HCT116 (cell line): ENCODE measurements around the gene XK. TPM values are rescaled to one million over a fixed set of nuclear protein-coding genes. Genes with fewer than 3 reads are reported as not detected.

ENCODE experiments used
- ATAC-seq: fragments of 200-7000 bp; cut with Tn5 transposase; 2 replicates; pipeline ENCODE4 v1.9.1; 2020; ENCODE audit warnings: mild to moderate bottlenecking, moderate library complexity
- BruUV-seq: library from RNA; stranded (reverse); fragments of 400-500 nt; replicated peaks from 2 replicates; lab custom pipeline; 2021; lab: Mats Ljungman, UMichigan
- CTCF ChIA-PET: fragments of 300-600 bp; sonication (Branson Sonifier 250); formaldehyde crosslinking; loops from one replicate; lab custom pipeline; 2021; ENCODE audit warnings: antibody characterized with exemption; lab: Charles Lee
- POLR2A ChIA-PET: fragments of 300-600, 350-600 bp; sonication (Branson Sonifier 250); formaldehyde crosslinking; loops from one replicate; lab custom pipeline; 2021; ENCODE audit warnings: antibody characterized with exemption; lab: Charles Lee
- RAD21 ChIA-PET, 2 experiments: fragments of 300-600 bp; sonication (Branson Sonifier 250); formaldehyde crosslinking; loops; one replicate each; lab custom pipeline; 2023; ENCODE audit warnings: low total read pairs in 2 of 2; ENCODE audit not compliant: uncharacterized antibody in 2 of 2, unreplicated experiment in 2 of 2, low non-redundant PET in 1 of 2; lab: Charles Lee
- DNase-seq: peaks from one replicate; pipeline ENCODE4 v3.0.0-alpha.2; 2010; ENCODE audit warnings: low read depth, low spot score
- H2AFZ ChIP-seq: fragments of 200-600 bp; shearing (Covaris generic), sonication (generic); 2 replicates; pipeline ENCODE4 v1.6.1; 2017; ENCODE audit warnings: low read depth, mixed run types, mixed read lengths, antibody characterized with exemption, low read length; ENCODE audit not compliant: poor library complexity, severe bottlenecking
- H3K27ac ChIP-seq: 2 replicates; pipeline ENCODE4 v1.5.1; 2012; ENCODE audit warnings: low read depth, low read length
- H3K27me3 ChIP-seq: fragments of 200-600 bp; sonication (generic); 2 replicates; pipeline ENCODE4 v1.6.1; 2016; ENCODE audit warnings: mixed run types, low read length, mixed read lengths; ENCODE audit not compliant: insufficient read depth
- H3K36me3 ChIP-seq, 2 experiments: fragments of 200-500 bp in 1 of 2; fragments of 200-600 bp in 1 of 2; sonication (Bioruptor generic) in 1 of 2; sonication (generic) in 1 of 2; 2 replicates each; pipeline versions ENCODE4 v1.5.1 to v1.6.1; 2014 to 2016; ENCODE audit warnings: low read length in 2 of 2, inconsistent platforms in 1 of 2, mixed read lengths in 1 of 2, mixed run types in 1 of 2; ENCODE audit not compliant: insufficient read depth in 2 of 2, control insufficient read depth in 1 of 2
- H3K4me1 ChIP-seq, 2 experiments: fragments of 200-600 bp in 1 of 2; sonication (generic) in 1 of 2; 2 replicates each; pipeline versions ENCODE4 v1.5.1 to v1.6.1; 2012 to 2017; ENCODE audit warnings: low read length in 2 of 2, inconsistent platforms in 1 of 2, mild to moderate bottlenecking in 1 of 2, mixed read lengths in 1 of 2, mixed run types in 1 of 2, moderate library complexity in 1 of 2; ENCODE audit not compliant: insufficient read depth in 2 of 2, control insufficient read depth in 1 of 2
- H3K4me2 ChIP-seq: fragments of 200-600 bp; sonication (generic); 2 replicates; pipeline ENCODE4 v1.6.1; 2017; ENCODE audit warnings: mixed run types, low read length, mixed read lengths
- H3K4me3 ChIP-seq, 2 experiments: fragments of 200-600 bp in 1 of 2; sonication (generic) in 1 of 2; replicated peaks in 1 of 2; 2 replicates each; pipeline ENCODE4 v1.5.1; 2011 to 2016; ENCODE audit warnings: low read length in 2 of 2, control low read depth in 1 of 2, low read depth in 1 of 2, mild to moderate bottlenecking in 1 of 2, mixed read lengths in 1 of 2, mixed run types in 1 of 2
- H3K79me2 ChIP-seq: fragments of 200-600 bp; sonication (generic); 2 replicates; pipeline ENCODE4 v1.6.1; 2017; ENCODE audit warnings: mild to moderate bottlenecking, mixed run types, low read length, moderate library complexity, mixed read lengths; ENCODE audit not compliant: insufficient read depth
- H3K9ac ChIP-seq: fragments of 200-600 bp; sonication (generic); 2 replicates; pipeline ENCODE4 v1.6.1; 2016; ENCODE audit warnings: low read length, mixed read lengths
- H3K9me2 ChIP-seq: fragments of 200-600 bp; sonication (generic), shearing (Covaris generic); 2 replicates; pipeline ENCODE4 v1.6.1; 2017; ENCODE audit warnings: mixed run types, mild to moderate bottlenecking, moderate library complexity; ENCODE audit not compliant: insufficient read depth
- H3K9me3 ChIP-seq, 2 experiments: fragments of 200-500 bp in 1 of 2; fragments of 200-600 bp in 1 of 2; sonication (Bioruptor generic) in 1 of 2; sonication (generic) in 1 of 2; 2 replicates each; pipeline ENCODE4 v1.6.1; 2014 to 2017; ENCODE audit warnings: low read length in 2 of 2, mixed read lengths in 2 of 2, inconsistent platforms in 1 of 2, low read depth in 1 of 2, mild to moderate bottlenecking in 1 of 2, mixed run types in 1 of 2, moderate library complexity in 1 of 2; ENCODE audit not compliant: control insufficient read depth in 1 of 2, insufficient read depth in 1 of 2
- H4K20me1 ChIP-seq: fragments of 200-600 bp; sonication (generic), shearing (Covaris generic); 2 replicates; pipeline ENCODE4 v1.6.1; 2017; ENCODE audit warnings: mixed run types, mild to moderate bottlenecking, moderate library complexity; ENCODE audit not compliant: insufficient read depth
- CBX3 ChIP-seq: IDR thresholded peaks from 2 replicates; pipeline ENCODE4 v1.6.1; 2012; ENCODE audit warnings: low read depth
- CEBPB ChIP-seq: IDR thresholded peaks from 2 replicates; pipeline ENCODE4 v1.6.1; 2012; ENCODE audit warnings: low read depth
- ELF1 ChIP-seq: IDR thresholded peaks from 2 replicates; pipeline ENCODE4 v1.6.1; 2012; ENCODE audit warnings: low read depth, borderline replicate concordance
- EZH2 ChIP-seq: fragments of 200-600 bp; sonication (generic); IDR thresholded peaks from 2 replicates; pipeline ENCODE4 v1.6.1; 2017; ENCODE audit warnings: antibody characterized with exemption, mixed run types
- EZH2phosphoT487 ChIP-seq: fragments of 200-600 bp; IDR thresholded peaks from 2 replicates; pipeline ENCODE4 v1.6.1; 2018; ENCODE audit warnings: antibody characterized with exemption, borderline replicate concordance
- FOSL1 ChIP-seq: IDR thresholded peaks from 2 replicates; pipeline ENCODE4 v1.6.1; 2012; ENCODE audit warnings: low read depth
- JUND ChIP-seq: IDR thresholded peaks from 2 replicates; pipeline ENCODE4 v1.6.1; 2012
- POLR2A ChIP-seq: IDR thresholded peaks from 2 replicates; pipeline ENCODE4 v1.7.0; 2011; ENCODE audit warnings: borderline replicate concordance; ENCODE audit not compliant: insufficient read depth, insufficient read length; ENCODE audit errors: extremely low read depth
- POLR2AphosphoS5 ChIP-seq: IDR thresholded peaks from 2 replicates; pipeline ENCODE4 v1.6.1; 2011; ENCODE audit warnings: mild to moderate bottlenecking, low read depth, low read length, moderate library complexity
- RAD21 ChIP-seq: IDR thresholded peaks from 2 replicates; pipeline ENCODE4 v1.6.1; 2012; ENCODE audit warnings: low read depth, mild to moderate bottlenecking
- SP1 ChIP-seq: IDR thresholded peaks from 2 replicates; pipeline ENCODE4 v1.6.1; 2012; ENCODE audit warnings: low read depth
- SRF ChIP-seq: IDR thresholded peaks from 2 replicates; pipeline ENCODE4 v1.6.1; 2012; ENCODE audit warnings: low read depth
- TCF7L2 ChIP-seq: IDR thresholded peaks from 2 replicates; pipeline ENCODE4 v1.7.0; 2011; ENCODE audit warnings: borderline replicate concordance, inconsistent platforms; ENCODE audit not compliant: insufficient read depth, insufficient read length; ENCODE audit errors: extremely low read depth
- YY1 ChIP-seq: IDR thresholded peaks from 2 replicates; pipeline ENCODE4 v1.6.1; 2011; ENCODE audit warnings: low read length, low read depth, moderate library complexity, mild to moderate bottlenecking; ENCODE audit not compliant: insufficient replicate concordance; ENCODE audit errors: extremely low read depth
- ZFX ChIP-seq: fragments of 450-650 bp; IDR thresholded peaks from 2 replicates; pipeline ENCODE4 v1.6.1; 2017
- ZNF274 ChIP-seq: fragments of 200-500 bp; sonication (Bioruptor generic); IDR thresholded peaks from 2 replicates; pipeline ENCODE4 v1.6.1; 2014; ENCODE audit warnings: mild to moderate bottlenecking, low read depth, low read length, inconsistent platforms
- intact Hi-C: fragments of 100-400 bp; cut with micrococcal nuclease; formaldehyde crosslinking; loops from 2 replicates; pipeline ENCODE4 v1.10.0; 2022
- total RNA-seq: library from RNA; stranded (reverse); gene quantifications from one replicate; pipeline ENCODE4 v1.2.1, GENCODE V29; 2021; ENCODE audit not compliant: unreplicated experiment
- TF ChIP-seq, protein P1 (sequence below): IDR thresholded peaks from 2 replicates; pipeline ENCODE4 v1.6.1; 2012
- TF ChIP-seq, protein P2 (sequence below): IDR thresholded peaks from 2 replicates; pipeline ENCODE4 v1.6.1; 2012

Gene XK
- total RNA-seq, 1 experiment from 2014 or later: 2.6 TPM

GRCh38 chrX:37641859-37642258 is 43.7 kb upstream of the XK start:
- Histone ChIP-seq H3K9me2 (no peaks in the 10 kb centered on the region), H3K4me1 (peaks cover 2 to 15% of the 10 kb centered on the region in 2 experiments; a peak in 3 of 4 replicates), H3K9ac (no peak overlapping the region), H3K9me3 (no peaks in the 10 kb centered on the region), H4K20me1 (no peaks in the 10 kb centered on the region), H2AFZ (no peak overlapping the region), H3K4me2 (no peak overlapping the region), H3K36me3 (no peaks in the 10 kb centered on the region), H3K4me3 (no peak overlapping the region), H3K27me3 (no peaks in the 10 kb centered on the region), H3K79me2 (no peaks in the 10 kb centered on the region), H3K27ac (no peak overlapping the region)
- TF ChIP-seq POLR2AphosphoS5: no peak
- TF ChIP-seq, protein P1, sequence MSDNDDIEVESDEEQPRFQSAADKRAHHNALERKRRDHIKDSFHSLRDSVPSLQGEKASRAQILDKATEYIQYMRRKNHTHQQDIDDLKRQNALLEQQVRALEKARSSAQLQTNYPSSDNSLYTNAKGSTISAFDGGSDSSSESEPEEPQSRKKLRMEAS: no peak
- no peak for TF ChIP-seq ELF1
- no peak for TF ChIP-seq CEBPB
- TF ChIP-seq TCF7L2: no peak
- intact Hi-C loops: no loop called here
- ChIA-PET RAD21 (no interaction called here), POLR2A (no interaction called here), CTCF (no interaction called here)
- BruUV-seq: no TSS peak
- no peak for ATAC-seq
- no peak for DNase-seq

DNA sequence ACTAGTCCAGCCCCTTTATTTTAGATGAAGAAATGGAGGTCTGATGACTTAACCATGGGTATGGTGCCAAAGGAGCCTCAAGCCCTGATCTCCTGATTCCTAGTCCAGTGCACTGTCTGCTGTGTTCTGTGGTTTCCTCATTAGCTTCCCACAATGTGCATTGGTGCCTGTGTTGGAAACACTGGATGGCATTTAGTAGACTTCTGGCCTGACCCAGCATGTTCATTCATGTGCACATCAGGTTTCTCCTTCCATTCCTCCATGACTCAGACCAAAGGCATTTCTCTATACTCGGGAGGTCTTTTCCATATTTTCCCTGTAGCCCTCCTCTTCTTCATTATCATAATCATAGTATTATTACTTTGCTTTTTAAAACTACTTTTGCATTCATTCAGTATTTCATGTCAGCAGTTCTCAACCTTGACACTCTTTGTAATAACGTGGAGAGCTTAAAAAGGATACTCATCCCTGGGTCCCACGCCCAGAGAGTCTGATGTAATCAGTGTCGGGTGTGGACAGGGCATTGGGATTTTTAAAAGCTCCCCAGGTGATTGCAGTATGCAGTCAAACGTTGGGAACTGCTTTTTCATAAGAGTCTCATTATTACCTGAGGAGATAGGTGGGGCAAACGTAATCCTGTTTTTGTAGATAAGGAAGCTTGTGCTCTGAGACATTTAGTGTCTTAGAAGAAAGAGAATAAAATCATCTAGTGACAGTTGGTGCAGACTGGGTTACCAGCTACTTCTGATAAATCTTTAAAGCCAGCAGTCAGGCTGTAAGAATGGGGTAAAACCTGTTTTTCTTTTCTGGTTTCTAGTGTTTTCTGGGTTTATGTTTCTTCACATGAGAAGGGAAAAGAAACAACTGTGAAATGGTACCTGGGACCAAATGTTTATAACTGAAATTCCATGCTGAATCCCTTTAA is 40.9 kb upstream of the XK start:
- H3K4me1 ChIP-seq: peaks cover 2 to 15% of the 10 kb centered on the region in 2 experiments; a peak in 3 of 4 replicates
- H3K9me2 ChIP-seq: no peaks in the 10 kb centered on the region
- DNase-seq (no peak), ATAC-seq (peak; percentile 55)
- BruUV-seq: no TSS peak
- no peaks in the 10 kb centered on the region for H3K27me3 ChIP-seq
- H2AFZ ChIP-seq: no peak overlapping the region
- H3K4me2 ChIP-seq: peak overlapping the region; percentile 47
- ChIA-PET POLR2A (no interaction called here), CTCF (no interaction called here), RAD21 (no interaction called here)
- H3K79me2 ChIP-seq: no peaks in the 10 kb centered on the region
- H3K9ac ChIP-seq: no peak overlapping the region
- no peak overlapping the region for H3K27ac ChIP-seq
- no peak overlapping the region for H3K4me3 ChIP-seq
- TF ChIP-seq POLR2A (no peak), SP1 (0 out of 2 replicates have a peak, but pooled peaks have one; percentile 17), YY1 (no peak), EZH2phosphoT487 (no peak), CBX3 (no peak), POLR2AphosphoS5 (no peak), JUND (peak; percentile 39; the same call in 1 of the 2 replicates), ELF1 (no peak), FOSL1 (peak; percentile 33; the same call in 1 of the 2 replicates), ZFX (no peak), CEBPB (no peak), SRF (no peak), ZNF274 (no peak), EZH2 (no peak), TCF7L2 (no peak), RAD21 (no peak)
- TF ChIP-seq, protein P2, sequence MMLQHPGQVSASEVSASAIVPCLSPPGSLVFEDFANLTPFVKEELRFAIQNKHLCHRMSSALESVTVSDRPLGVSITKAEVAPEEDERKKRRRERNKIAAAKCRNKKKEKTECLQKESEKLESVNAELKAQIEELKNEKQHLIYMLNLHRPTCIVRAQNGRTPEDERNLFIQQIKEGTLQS: no peak
- TF ChIP-seq, protein P1: peak; percentile 13; the same call in 1 of the 2 replicates
- intact Hi-C loops: no loop called here
- no peaks in the 10 kb centered on the region for H4K20me1 ChIP-seq
- no peaks in the 10 kb centered on the region for H3K9me3 ChIP-seq
- no peaks in the 10 kb centered on the region for H3K36me3 ChIP-seq
